GM12878 (cell line): Measurements from ENCODE around the gene DEK. TPM values are rescaled to one million over a fixed set of nuclear protein-coding genes. Genes with fewer than 3 reads are reported as not detected.

Source experiments
- ATAC-seq: fragments of 200-7000 bp; cut with Tn5 transposase; 3 replicates; pipeline ENCODE4 v1.9.1; 2020; ENCODE audit warnings: mild to moderate bottlenecking, moderate library complexity
- BruUV-seq: library from RNA; stranded (reverse); fragments of 400-500 nt; replicated peaks from 2 replicates; lab custom pipeline; 2021; lab: Mats Ljungman, UMichigan
- CTCF ChIA-PET: fragments of 300-600 bp; sonication (Branson Sonifier 250); formaldehyde crosslinking; extraction: SDS; loops from one replicate; lab custom pipeline; 2021; ENCODE audit warnings: inconsistent platforms; lab: Yijun Ruan, JAX
- POLR2A ChIA-PET: fragments of 350-600 bp; formaldehyde crosslinking; extraction: SDS; loops from one replicate; lab custom pipeline; 2021; ENCODE audit warnings: inconsistent platforms; lab: Charles Lee
- RAD21 ChIA-PET: fragments of 300-600 bp; sonication (Branson Sonifier 250); formaldehyde crosslinking; loops from one replicate; lab custom pipeline; 2023; ENCODE audit warnings: antibody characterized with exemption; ENCODE audit not compliant: unreplicated experiment; lab: Charles Lee
- SMC1A ChIA-PET: fragments of 300-600 bp; sonication (Branson Sonifier 250); formaldehyde crosslinking; loops from one replicate; lab custom pipeline; 2023; ENCODE audit not compliant: unreplicated experiment, uncharacterized antibody; lab: Charles Lee
- DNase-seq: peaks from one replicate; pipeline ENCODE4 v3.0.0-alpha.2; 2011; ENCODE audit warnings: low read depth, low spot score
- FAIRE-seq: peaks from 3 replicates; lab custom pipeline; 2011; peaks lifted over from hg19 to GRCh38; lab: Jason Lieb, UNC
- H2AFZ ChIP-seq: 2 replicates; pipeline ENCODE4 v1.6.0; 2011; ENCODE audit warnings: low read depth, low read length, control low read depth; ENCODE audit not compliant: control insufficient read depth
- H3K27ac ChIP-seq: 2 replicates; pipeline ENCODE4 v1.5.1; 2011; ENCODE audit warnings: control low read depth; ENCODE audit not compliant: control insufficient read depth, insufficient read depth
- H3K27me3 ChIP-seq, 2 experiments: replicated peaks in 1 of 2; 2 replicates each; pipeline versions ENCODE4 v1.6.0 to v1.6.1; 2011; ENCODE audit warnings: low read length in 1 of 2; ENCODE audit not compliant: control insufficient read depth in 2 of 2, insufficient read depth in 2 of 2
- H3K36me3 ChIP-seq, 2 experiments: 2 replicates each; pipeline ENCODE4 v1.5.1; 2011; ENCODE audit warnings: low read length in 1 of 2; ENCODE audit not compliant: control insufficient read depth in 2 of 2, insufficient read depth in 2 of 2
- H3K4me1 ChIP-seq: 2 replicates; pipeline ENCODE4 v1.6.1; 2011; ENCODE audit warnings: mild to moderate bottlenecking, low read length, moderate library complexity, mixed read lengths; ENCODE audit not compliant: control insufficient read depth, insufficient read depth
- H3K4me2 ChIP-seq: 2 replicates; pipeline ENCODE4 v1.6.0; 2011; ENCODE audit warnings: control low read depth; ENCODE audit not compliant: control insufficient read depth, insufficient read depth
- H3K4me3 ChIP-seq: fragments of 200-600 bp; sonication (generic); 2 replicates; pipeline ENCODE4 v1.5.1; 2016
- H3K79me2 ChIP-seq: 2 replicates; pipeline ENCODE4 v1.6.0; 2011; ENCODE audit warnings: low read length; ENCODE audit not compliant: control insufficient read depth, insufficient read depth
- H3K9ac ChIP-seq: 2 replicates; pipeline ENCODE4 v1.8.0; 2011; ENCODE audit warnings: low read length, control low read depth, mixed read lengths; ENCODE audit not compliant: control insufficient read depth, insufficient read depth
- H3K9me3 ChIP-seq: replicated peaks from 3 replicates; pipeline ENCODE4 v1.5.1; 2011; ENCODE audit warnings: mild to moderate bottlenecking, low read length; ENCODE audit not compliant: control insufficient read depth, insufficient read depth
- H4K20me1 ChIP-seq: 2 replicates; pipeline ENCODE4 v1.6.0; 2011; ENCODE audit not compliant: control insufficient read depth, insufficient read depth
- BCL3 ChIP-seq: IDR thresholded peaks from 2 replicates; pipeline ENCODE4 v1.6.1; 2011; ENCODE audit warnings: borderline replicate concordance, low read depth, mild to moderate bottlenecking, moderate library complexity, low read length; ENCODE audit not compliant: insufficient read depth, poor library complexity, severe bottlenecking
- BCLAF1 ChIP-seq: fragments of 450-650 bp; IDR thresholded peaks from 2 replicates; pipeline ENCODE4 v1.6.1; 2017; ENCODE audit warnings: antibody characterized with exemption, mild to moderate bottlenecking, moderate library complexity
- CEBPZ ChIP-seq: fragments of 150-350 bp; IDR thresholded peaks from 2 replicates; pipeline ENCODE4 v1.6.1; 2016; ENCODE audit warnings: low read depth, low read length
- E2F4 ChIP-seq: IDR thresholded peaks from 2 replicates; pipeline ENCODE4 v1.6.1; 2012; ENCODE audit warnings: low read depth, low read length, improper control_type of control experiment
- EP300 ChIP-seq, 2 experiments: fragments of 150-350 bp in 1 of 2; IDR thresholded peaks; 2 replicates each; pipeline ENCODE4 v1.6.1; 2011 to 2012; ENCODE audit warnings: low read depth in 2 of 2, low read length in 2 of 2, borderline replicate concordance in 1 of 2, improper control_type of control experiment in 1 of 2, inconsistent platforms in 1 of 2; ENCODE audit not compliant: control insufficient read depth in 1 of 2
- IKZF1 ChIP-seq: fragments of 450-650 bp; conservative IDR thresholded peaks from 2 replicates; pipeline ENCODE4 v1.6.1; 2017; ENCODE audit warnings: antibody characterized with exemption, mild to moderate bottlenecking
- MEF2A ChIP-seq: IDR thresholded peaks from 2 replicates; pipeline ENCODE4 v1.6.1; 2011; ENCODE audit warnings: low read depth, mild to moderate bottlenecking, low read length, moderate library complexity; ENCODE audit not compliant: insufficient read depth
- MYC ChIP-seq: IDR thresholded peaks from 2 replicates; pipeline ENCODE4 v1.6.1; 2011; ENCODE audit warnings: mild to moderate bottlenecking, low read length, moderate library complexity, inconsistent platforms; ENCODE audit not compliant: insufficient read depth, insufficient replicate concordance, insufficient read length, severe bottlenecking
- NR2F1 ChIP-seq: fragments of 450-650 bp; conservative IDR thresholded peaks from 2 replicates; pipeline ENCODE4 v1.6.1; 2017; ENCODE audit warnings: mild to moderate bottlenecking
- RCOR1 ChIP-seq: conservative IDR thresholded peaks from 2 replicates; pipeline ENCODE4 v1.6.1; 2012; ENCODE audit warnings: low read depth, low read length, improper control_type of control experiment
- WGBS: methylation state at CpG from one replicate; pipeline ENCODE4 v1.1.6; 2016; ENCODE audit warnings: low lambda C conversion rate; ENCODE audit not compliant: insufficient replicate concordance, insufficient coverage; ENCODE audit errors: missing lambda C conversion rate; 5-methylcytosine and 5-hydroxymethylcytosine counted together
- in situ Hi-C: fragments of 300-500 bp; cut with MboI; formaldehyde crosslinking; loops from 9 replicates; pipeline ENCODE4 v1.14.3; 2018; ENCODE audit warnings: mixed read lengths
- intact Hi-C: fragments of 100-400 bp; cut with micrococcal nuclease; formaldehyde crosslinking; loops from one replicate; pipeline ENCODE4 v1.14.2; 2022; ENCODE audit not compliant: unreplicated experiment
- polyA plus RNA-seq, 11 experiments: library from polyadenylated mRNA; depleted of rRNA in 4 of 11; unstranded in 6 of 11; stranded (reverse) in 5 of 11; fragments of >200 nt; fragmentation: Nextera tagmentation in 4 of 11; fragmentation: Illumina TruSeq in 1 of 11; extraction: Ambion mirVana in 4 of 11; extraction: Trizol in 1 of 11; gene quantifications; 1 replicate in 1 of 11; 2 replicates in 10 of 11; pipeline versions ENCODE4 v1.2.1 to v1.2.3, GENCODE V29; 2011 to 2016; ENCODE audit warnings: inconsistent platforms in 2 of 11, missing spikeins in 2 of 11, low read depth in 1 of 11
- total RNA-seq, 4 experiments: library from RNA; depleted of rRNA in 3 of 4; stranded (reverse); fragments of >200 nt in 3 of 4; fragmentation: Illumina TruSeq in 1 of 4; extraction: Trizol in 1 of 4; gene quantifications; 2 replicates each; pipeline versions ENCODE4 v1.2.1 to v1.2.3, GENCODE V29; 2013 to 2021
- TF ChIP-seq, protein P1 (sequence below): IDR thresholded peaks from 2 replicates; pipeline ENCODE4 v1.6.1; 2012; ENCODE audit warnings: low read depth, low read length, improper control_type of control experiment

DEK gene
- total and polyA plus RNA-seq, 10 of the 15 experiments (the other 5 are each of a cell fraction or from before 2014, with no cell fraction given), result 111 to 346 (median 196) TPM

GRCh38 chr6:18254793-18255192 is 9.5 kb downstream of the DEK start (continued):
- TF ChIP-seq MEF2A (no peak), CEBPZ (no peak), NR2F1 (no peak), E2F4 (no peak), EP300 (IDR thresholded peaks at IDR 0.05; ENCODE audit: borderline replicate concordance in 1 of 2, control insufficient read depth in 1 of 2, low read depth in 2 of 2, low read length in 2 of 2) (no peak)
- TF ChIP-seq, protein P1, sequence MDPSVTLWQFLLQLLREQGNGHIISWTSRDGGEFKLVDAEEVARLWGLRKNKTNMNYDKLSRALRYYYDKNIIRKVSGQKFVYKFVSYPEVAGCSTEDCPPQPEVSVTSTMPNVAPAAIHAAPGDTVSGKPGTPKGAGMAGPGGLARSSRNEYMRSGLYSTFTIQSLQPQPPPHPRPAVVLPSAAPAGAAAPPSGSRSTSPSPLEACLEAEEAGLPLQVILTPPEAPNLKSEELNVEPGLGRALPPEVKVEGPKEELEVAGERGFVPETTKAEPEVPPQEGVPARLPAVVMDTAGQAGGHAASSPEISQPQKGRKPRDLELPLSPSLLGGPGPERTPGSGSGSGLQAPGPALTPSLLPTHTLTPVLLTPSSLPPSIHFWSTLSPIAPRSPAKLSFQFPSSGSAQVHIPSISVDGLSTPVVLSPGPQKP, result no peak
- TF ChIP-seq, all 136 proteins: peak for 0

DNA sequence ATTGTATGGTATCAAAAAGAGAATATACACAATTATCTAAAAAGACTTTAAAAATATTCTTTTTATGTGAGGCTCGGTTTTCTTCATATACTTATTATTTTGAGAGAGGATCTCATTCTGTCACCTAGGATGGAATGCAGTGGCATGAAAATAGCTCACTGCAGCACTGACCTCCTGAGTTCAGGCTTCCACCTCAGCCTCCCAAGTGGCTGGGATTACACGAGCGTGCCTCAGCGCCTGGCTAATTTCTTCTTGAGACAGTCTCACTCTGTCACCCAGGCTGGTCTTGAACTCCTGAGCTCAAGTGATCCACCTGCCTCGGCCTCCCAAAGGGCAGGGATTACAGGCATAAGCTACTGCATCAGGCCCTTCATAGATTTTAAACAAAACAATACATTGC is 10.7 kb downstream of the DEK start:
- ATAC-seq, result no peak
- Histone ChIP-seq H3K4me3 (no peak overlapping the region), H2AFZ (no peak overlapping the region), H4K20me1 (no peaks in the 10 kb centered on the region), H3K4me2 (no peak overlapping the region), H3K4me1 (no peaks in the 10 kb centered on the region), H3K27ac (no peak overlapping the region), H3K27me3 (no peaks in the 10 kb centered on the region), H3K9ac (no peak overlapping the region), H3K9me3 (peaks cover 6% of the 10 kb centered on the region), H3K79me2 (peaks cover 61% of the 10 kb centered on the region), H3K36me3 (peaks cover 4 to 42% of the 10 kb centered on the region in 2 experiments)
- in situ Hi-C loops, result no loop called here
- no peak for DNase-seq
- SMC1A ChIA-PET, result interaction anchor here (1.0 kb wide), 1 partner anchor 12 kb away, joined by 3 read pairs; no protein-coding TSS in a partner anchor
- FAIRE-seq, result no peak
- POLR2A ChIA-PET, result no interaction called here
- RAD21 ChIA-PET, result interaction anchor here (0.6 to 1.0 kb wide), 2 partner anchors 31 to 116 kb away, joined by 3 read pairs; no protein-coding TSS in a partner anchor
- no TSS peak for BruUV-seq
- CTCF ChIA-PET, result no interaction called here
- WGBS, result 84% methylated on average over 5 of the region's 5 CpGs
- intact Hi-C loops, result no loop called here
- no peak for TF ChIP-seq BCLAF1
- TF ChIP-seq IKZF1, result no peak
- no peak for TF ChIP-seq MYC
- TF ChIP-seq RCOR1, result no peak
- no peak for TF ChIP-seq BCL3
